Bladder microvascular endothelial cell (primary cell): ENCODE data around the gene DNAJC5G. TPM values are rescaled to one million over a fixed set of nuclear protein-coding genes. Genes with fewer than 3 reads are reported as not detected.

Experiments
- total RNA-seq: library from RNA; depleted of rRNA; stranded (reverse); fragments of >200 nt; gene quantifications from 2 replicates; pipeline ENCODE4 v1.2.3, GENCODE V29; 2014

The DNAJC5G gene
- 0.16 and 4.4 TPM in 2 replicates for total RNA-seq

DNA sequence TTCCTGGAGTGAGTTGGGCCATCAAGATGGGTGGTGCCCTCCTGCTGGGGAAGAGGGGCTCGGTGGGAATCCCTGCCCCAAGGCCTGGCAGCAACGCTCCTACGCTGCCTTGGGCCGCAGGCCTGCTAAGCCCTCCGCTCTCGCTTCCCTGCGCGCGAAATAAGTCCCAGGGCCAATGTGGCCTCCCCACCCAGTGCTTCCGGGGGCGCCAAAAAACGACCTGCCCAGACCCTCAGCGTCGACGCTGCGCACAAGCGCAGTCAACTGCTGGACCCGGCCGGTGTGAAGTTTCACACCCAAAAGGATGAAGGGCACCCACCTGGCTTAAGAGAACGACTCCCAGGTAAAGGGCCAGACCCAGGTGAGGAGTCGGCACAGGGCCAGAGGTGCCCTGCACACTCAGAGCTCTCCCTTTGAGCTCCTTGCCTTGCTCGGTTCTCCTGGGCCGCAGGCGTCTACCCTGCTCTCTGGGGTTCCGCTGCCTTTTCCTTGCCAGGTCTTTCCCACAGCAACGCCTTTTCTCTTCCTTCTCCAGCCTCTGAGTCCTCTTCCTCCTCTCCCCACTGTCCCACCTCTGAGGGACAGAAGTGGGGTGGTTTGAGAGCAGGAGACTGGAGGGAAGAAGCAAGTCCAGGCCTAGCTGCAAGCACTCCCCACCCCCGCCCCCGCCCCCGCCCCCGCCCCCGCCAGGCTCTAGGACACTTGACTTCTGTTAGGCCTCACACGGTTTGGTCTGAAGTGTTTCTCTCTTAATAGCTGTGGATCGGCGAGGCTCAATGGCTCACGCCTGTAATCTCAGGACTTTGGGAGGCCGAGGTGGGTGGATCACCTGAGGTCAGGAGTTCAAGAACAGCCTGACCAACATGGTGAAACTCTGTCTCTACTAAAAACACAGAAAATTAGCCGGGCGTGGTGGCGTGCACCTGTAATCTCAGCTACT lies at the start of gene DNAJC5G:
Gene DNAJC5G, plus strand, starts transcription at position 223 of the 940 bp plus-strand sequence. CDS start 1,296 bp downstream, outside the sequence.

GRCh38 chr2:27262379-27263286 lies 12.6 kb upstream of the DNAJC5G start, which contains the start of gene SLC30A3:
TSS of gene SLC30A3 (minus strand) at chr2:27263047. CDS start at chr2:27262906, 141 bp downstream.

DNA sequence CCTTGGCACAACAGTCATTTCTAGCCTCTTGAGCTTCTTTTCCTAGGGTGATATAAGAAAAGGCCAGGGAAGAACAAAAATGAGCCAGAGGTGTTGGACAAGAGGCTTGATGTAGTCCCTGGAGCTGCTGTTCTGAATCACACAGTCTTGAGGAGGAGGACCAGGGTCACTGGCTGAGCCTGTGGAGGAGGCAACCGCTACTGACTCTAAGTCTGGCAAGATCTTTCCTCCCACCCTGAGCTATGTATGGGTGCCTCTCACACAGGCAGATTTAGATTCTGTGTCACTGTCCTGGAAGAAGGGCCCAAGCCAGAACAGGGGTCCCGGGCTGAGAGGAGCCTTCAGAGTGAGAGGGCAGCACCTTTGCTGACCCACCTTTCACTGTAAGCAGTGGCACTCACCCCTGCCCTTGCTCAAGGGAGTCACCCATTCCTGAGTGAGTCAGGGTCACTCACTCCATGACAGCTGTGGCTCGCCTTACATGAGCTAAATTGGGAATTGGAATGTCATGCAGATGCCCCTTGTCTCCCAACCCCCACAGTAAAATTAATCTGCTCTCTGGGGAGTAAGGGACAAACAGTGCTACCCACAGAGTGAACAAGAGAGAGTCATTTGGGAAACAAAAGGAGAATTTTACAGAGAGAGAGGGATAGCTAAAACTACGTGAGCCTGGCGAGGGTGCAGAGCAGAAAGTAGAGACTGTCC lies 6.8 kb downstream of the DNAJC5G start, which contains the start of gene TRIM54:
Gene TRIM54, plus strand, starts transcription at position 575 of the 705 bp plus-strand sequence. CDS start 303 bp downstream, outside the sequence.

GRCh38 chr2:27308359-27308881 lies 33.2 kb downstream of the DNAJC5G start, which contains the start of gene UCN:
TSS of gene UCN (minus strand) at chr2:27308445. CDS start at chr2:27307895, 550 bp downstream.

DNA sequence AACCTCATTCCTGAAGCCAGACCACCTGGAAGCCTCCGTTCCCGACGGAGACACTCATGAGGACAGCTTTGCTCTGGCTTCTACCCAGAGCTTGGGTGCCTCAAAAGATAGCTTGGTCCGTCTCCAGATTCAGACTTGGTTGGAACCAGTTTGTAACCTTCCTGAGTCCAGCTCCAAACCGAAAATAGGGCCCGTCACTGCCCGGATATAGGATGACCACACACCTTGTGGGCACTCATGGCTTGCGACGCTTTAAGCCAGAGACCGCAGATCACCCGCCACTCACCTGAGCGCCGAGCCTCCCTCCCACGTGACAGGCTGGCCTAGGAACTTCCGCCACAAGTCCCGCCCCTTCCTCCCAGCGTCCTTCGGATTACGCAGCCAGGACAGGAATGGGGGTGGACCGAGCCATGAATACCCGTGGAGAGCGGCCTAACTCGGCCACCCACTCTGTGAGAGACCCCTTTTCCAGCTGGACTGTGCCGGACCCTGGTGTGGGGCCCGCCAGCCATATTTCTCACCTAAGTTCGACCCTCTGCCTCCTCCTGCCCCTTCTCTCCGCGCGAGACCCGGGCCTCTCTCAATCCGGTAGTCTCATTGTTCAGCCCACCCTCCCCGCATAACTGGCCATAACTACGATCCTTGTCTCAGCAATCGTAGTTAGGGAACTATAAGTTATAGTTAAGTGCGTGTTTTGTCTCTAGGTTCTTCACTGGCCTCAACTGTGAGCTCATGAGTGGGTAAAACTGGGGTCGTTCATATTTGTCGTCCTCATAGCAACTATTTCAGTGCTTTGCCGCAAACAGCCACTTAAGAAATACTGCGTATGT lies 47.7 kb downstream of the DNAJC5G start, which contains the start of gene MPV17:
Gene MPV17, minus strand, starts transcription at position 332 of the 830 bp plus-strand sequence. CDS start 580 bp downstream, outside the sequence.

Other genes starting within 250 kb of the DNAJC5G start
- 14.1 and 33.0 TPM in 2 replicates for gene TMEM214, start 242.5 kb upstream of the DNAJC5G start, total RNA-seq
- gene AGBL5, start 223.8 kb upstream of the DNAJC5G start, total RNA-seq: 10.4 and 13.0 TPM in 2 replicates
- gene OST4, start 203.8 kb upstream of the DNAJC5G start, total RNA-seq: 391 and 400 TPM in 2 replicates
- 2.3 and 49.0 TPM in 2 replicates for gene EMILIN1, start 196.8 kb upstream of the DNAJC5G start, total RNA-seq
- 2.8 and 4.5 TPM in 2 replicates for gene KHK, start 188.7 kb upstream of the DNAJC5G start, total RNA-seq
- gene CGREF1, start 156.3 kb upstream of the DNAJC5G start, total RNA-seq: 0.65 and 2.3 TPM in 2 replicates
- gene ABHD1, start 151.6 kb upstream of the DNAJC5G start, total RNA-seq: 0.06 TPM in 1 of 2 replicates, not detected in the other
- 23.2 and 61.4 TPM in 2 replicates for gene PREB, start 140.8 kb upstream of the DNAJC5G start, total RNA-seq
- gene PRR30, start 136.0 kb upstream of the DNAJC5G start, total RNA-seq: not detected in 2 replicates
- gene TCF23, start 126.4 kb upstream of the DNAJC5G start, total RNA-seq: not detected in 2 replicates
- 95.0 and 112 TPM in 2 replicates for gene ATRAID, start 63.4 kb upstream of the DNAJC5G start, total RNA-seq
- gene SLC5A6, start 63.2 kb upstream of the DNAJC5G start, total RNA-seq: 10.7 and 57.2 TPM in 2 replicates
- gene CAD, start 58.1 kb upstream of the DNAJC5G start, total RNA-seq: 27.0 and 81.6 TPM in 2 replicates
- 0.81 and 34.7 TPM in 2 replicates for gene SLC30A3, start 12.4 kb upstream of the DNAJC5G start, total RNA-seq
- 3.1 TPM in 1 of 2 replicates, not detected in the other for gene TRIM54, start 7.0 kb downstream of the DNAJC5G start, total RNA-seq
- gene UCN, start 33.0 kb downstream of the DNAJC5G start, total RNA-seq: 0.44 and 0.49 TPM in 2 replicates
- gene MPV17, start 47.7 kb downstream of the DNAJC5G start, total RNA-seq: 32.4 and 55.7 TPM in 2 replicates
- 18.3 and 38.1 TPM in 2 replicates for gene GTF3C2, start 81.3 kb downstream of the DNAJC5G start, total RNA-seq
- gene EIF2B4, start 94.9 kb downstream of the DNAJC5G start, total RNA-seq: 22.7 and 28.9 TPM in 2 replicates
- 99.7 and 119 TPM in 2 replicates for gene SNX17, start 95.2 kb downstream of the DNAJC5G start, total RNA-seq
- 5.2 and 9.3 TPM in 2 replicates for gene ZNF513, start 105.3 kb downstream of the DNAJC5G start, total RNA-seq
- 113 and 147 TPM in 2 replicates for gene PPM1G, start 134.2 kb downstream of the DNAJC5G start, total RNA-seq
- 87.1 and 120 TPM in 2 replicates for gene NRBP1, start 153.2 kb downstream of the DNAJC5G start, total RNA-seq
- 0.44 and 0.49 TPM in 2 replicates for gene KRTCAP3, start 166.9 kb downstream of the DNAJC5G start, total RNA-seq
- 12.0 and 20.0 TPM in 2 replicates for gene IFT172, start 214.3 kb downstream of the DNAJC5G start, total RNA-seq
- gene FNDC4, start 219.8 kb downstream of the DNAJC5G start, total RNA-seq: 11.6 and 14.6 TPM in 2 replicates
- under 0.01 and 0.19 TPM in 2 replicates for gene GCKR, start 221.4 kb downstream of the DNAJC5G start, total RNA-seq